HepG2 (cell line): ENCODE data around the gene ELP1. TPM values are rescaled to one million over a fixed set of nuclear protein-coding genes. Genes with fewer than 3 reads are reported as not detected.

Experiments
- ATAC-seq: fragments of 200-7000 bp; cut with Tn5 transposase; 3 replicates; pipeline ENCODE4 v1.9.1; 2020; ENCODE audit warnings: mild to moderate bottlenecking, moderate library complexity
- BruUV-seq: library from RNA; stranded (reverse); fragments of 400-500 nt; replicated peaks from 2 replicates; lab custom pipeline; 2021; lab: Mats Ljungman, UMichigan
- CTCF ChIA-PET: fragments of 300-600 bp; formaldehyde crosslinking; extraction: SDS; loops from one replicate; lab custom pipeline; 2021; ENCODE audit warnings: low total read pairs, inconsistent platforms, low intra/inter-chr PET ratio; lab: Yijun Ruan, JAX
- POLR2A ChIA-PET: fragments of 350-600 bp; sonication (Branson Sonifier 250); formaldehyde crosslinking; loops from one replicate; lab custom pipeline; 2020; ENCODE audit warnings: antibody characterized with exemption, inconsistent platforms; lab: Yijun Ruan, JAX
- DNase-seq: peaks from one replicate; pipeline ENCODE4 v3.0.0-alpha.2; 2015; ENCODE audit warnings: low spot score
- FAIRE-seq: peaks from 3 replicates; lab custom pipeline; 2011; peaks lifted over from hg19 to GRCh38; lab: Jason Lieb, UNC
- H2AFZ ChIP-seq: one replicate; pipeline ENCODE4 v1.6.1; 2011; ENCODE audit warnings: low read length, inconsistent platforms
- H3K27ac ChIP-seq: fragments of 300-600 bp; 3 replicates; pipeline ENCODE4 v1.8.0; 2011; ENCODE audit warnings: mixed run types, mild to moderate bottlenecking, mixed read lengths, low read length, inconsistent platforms; ENCODE audit not compliant: insufficient read depth; ENCODE audit errors: extremely low read length
- H3K27me3 ChIP-seq, 2 experiments: fragments of 200-600 bp in 1 of 2; 2 replicates in 1 of 2; 3 replicates in 1 of 2; pipeline versions ENCODE4 v1.6.0 to v1.8.0; 2011; ENCODE audit warnings: low read length in 2 of 2, mild to moderate bottlenecking in 2 of 2, moderate library complexity in 2 of 2, inconsistent platforms in 1 of 2; ENCODE audit not compliant: insufficient read depth in 2 of 2, control insufficient read depth in 1 of 2
- H3K36me3 ChIP-seq, 2 experiments: fragments of 200-600 bp in 1 of 2; replicated peaks in 1 of 2; 2 replicates in 1 of 2; 3 replicates in 1 of 2; pipeline versions ENCODE4 v1.5.1 to v1.8.0; 2011; ENCODE audit warnings: low read length in 2 of 2, inconsistent platforms in 1 of 2; ENCODE audit not compliant: insufficient read depth in 2 of 2, control insufficient read depth in 1 of 2
- H3K4me1 ChIP-seq: 2 replicates; pipeline ENCODE4 v1.5.1; 2012; ENCODE audit warnings: low read length, inconsistent platforms; ENCODE audit not compliant: insufficient read depth
- H3K4me2 ChIP-seq: 2 replicates; pipeline ENCODE4 v1.6.0; 2011; ENCODE audit warnings: low read depth, low read length, inconsistent platforms
- H3K4me3 ChIP-seq, 3 experiments: fragments of 200-600 bp in 1 of 3; sonication (generic), shearing (Covaris generic) in 1 of 3; replicated peaks in 1 of 3; 2 replicates each; pipeline ENCODE4 v1.5.1; 2011 to 2016; ENCODE audit warnings: low read length in 3 of 3, inconsistent platforms in 2 of 3, low read depth in 2 of 3, mild to moderate bottlenecking in 2 of 3, control low read depth in 1 of 3, mixed read lengths in 1 of 3; ENCODE audit not compliant: insufficient read depth in 1 of 3
- H3K79me2 ChIP-seq: one replicate; pipeline ENCODE4 v1.6.1; 2011; ENCODE audit warnings: low read length, inconsistent platforms; ENCODE audit not compliant: insufficient read depth
- H3K9ac ChIP-seq: 2 replicates; pipeline ENCODE4 v1.6.0; 2011; ENCODE audit warnings: mild to moderate bottlenecking, low read depth, low read length, inconsistent platforms; ENCODE audit not compliant: insufficient read depth
- H3K9me3 ChIP-seq: 2 replicates; pipeline ENCODE4 v1.5.1; 2012; ENCODE audit warnings: mild to moderate bottlenecking, low read length
- H4K20me1 ChIP-seq: 2 replicates; pipeline ENCODE4 v1.6.0; 2011; ENCODE audit warnings: inconsistent platforms, mild to moderate bottlenecking, low read length, moderate library complexity; ENCODE audit not compliant: insufficient read depth
- BHLHE40 ChIP-seq: IDR thresholded peaks from 2 replicates; pipeline ENCODE4 v1.6.1; 2011; ENCODE audit warnings: low read length, improper control_type of control experiment
- HOXD1 ChIP-seq: sonication (generic); formaldehyde crosslinking; IDR thresholded peaks from 2 replicates; pipeline ENCODE4 v1.5.0; 2020; ENCODE audit warnings: missing genetic modification reagents
- RORA ChIP-seq: sonication (generic); formaldehyde crosslinking; IDR thresholded peaks from 2 replicates; pipeline ENCODE4 v1.5.0; 2020; ENCODE audit warnings: mild to moderate bottlenecking, missing genetic modification reagents, moderate library complexity
- RXRA ChIP-seq: sonication (generic); formaldehyde crosslinking; IDR thresholded peaks from 2 replicates; pipeline ENCODE4 v1.5.1; 2020; ENCODE audit warnings: missing genetic modification reagents
- STAG1 ChIP-seq: sonication (generic); formaldehyde crosslinking; IDR thresholded peaks from 2 replicates; pipeline ENCODE4 v1.4.0; 2020; ENCODE audit warnings: missing genetic modification reagents
- THYN1 ChIP-seq: sonication (generic); formaldehyde crosslinking; IDR thresholded peaks from 2 replicates; pipeline ENCODE4 v1.8.1; 2023; ENCODE audit warnings: low read depth, mild to moderate bottlenecking, moderate library complexity, missing genetic modification reagents, borderline replicate concordance
- ZKSCAN5 ChIP-seq: sonication (generic); formaldehyde crosslinking; IDR thresholded peaks from 2 replicates; pipeline ENCODE4 v1.5.1; 2020; ENCODE audit warnings: mild to moderate bottlenecking, missing genetic modification reagents
- ZNF207 ChIP-seq: fragments of 450-650 bp; IDR thresholded peaks from 2 replicates; pipeline ENCODE4 v1.6.1; 2016; ENCODE audit warnings: antibody characterized with exemption, borderline replicate concordance
- ZNF224 ChIP-seq: sonication (generic); formaldehyde crosslinking; IDR thresholded peaks from 2 replicates; pipeline ENCODE4 v1.5.0; 2020; ENCODE audit warnings: mild to moderate bottlenecking, missing genetic modification reagents
- ZNF24 ChIP-seq: fragments of 450-650 bp; IDR thresholded peaks from 2 replicates; pipeline ENCODE4 v1.6.1; 2017; ENCODE audit warnings: antibody characterized with exemption, mild to moderate bottlenecking
- ZNF263 ChIP-seq: sonication (generic); formaldehyde crosslinking; IDR thresholded peaks from 2 replicates; pipeline ENCODE4 v1.4.0; 2020; ENCODE audit warnings: missing genetic modification reagents
- ZNF615 ChIP-seq: sonication (generic); formaldehyde crosslinking; IDR thresholded peaks from 2 replicates; pipeline ENCODE4 v1.5.0; 2020; ENCODE audit warnings: mild to moderate bottlenecking, missing genetic modification reagents, borderline replicate concordance
- ZNF772 ChIP-seq: sonication (generic); formaldehyde crosslinking; IDR thresholded peaks from 2 replicates; pipeline ENCODE4 v1.5.0; 2020; ENCODE audit warnings: mild to moderate bottlenecking, missing genetic modification reagents
- WGBS: methylation state at CpG from one replicate; pipeline ENCODE4 v1.1.6; 2017; ENCODE audit warnings: low lambda C conversion rate; 5-methylcytosine and 5-hydroxymethylcytosine counted together
- in situ Hi-C: cut with HindIII; loops from 2 replicates; pipeline ENCODE4 v1.10.0; 2017; ENCODE audit warnings: low pct_unique_long_range_greater_than_20kb; ENCODE audit not compliant: extremely low pct_ligation_motif_present
- intact Hi-C: fragments of 100-400 bp; cut with micrococcal nuclease; formaldehyde crosslinking; loops from one replicate; pipeline ENCODE4 v1.10.0; 2022; ENCODE audit not compliant: unreplicated experiment
- polyA plus RNA-seq, 8 experiments: library from polyadenylated mRNA; depleted of rRNA in 3 of 8; stranded (reverse) in 7 of 8; unstranded in 1 of 8; fragments of >200 nt; fragmentation: Illumina TruSeq in 4 of 8; extraction: Trizol in 4 of 8; gene quantifications; 2 replicates each; pipeline versions ENCODE4 v1.2.1 to v1.2.3, GENCODE V29; 2011 to 2016; ENCODE audit warnings: low read depth in 4 of 8, missing spikeins in 1 of 8, mixed read lengths in 1 of 8; ENCODE audit not compliant: insufficient read depth in 1 of 8
- total RNA-seq, 5 experiments: library from RNA; depleted of rRNA; stranded (reverse); fragments of >200 nt; fragmentation: Illumina TruSeq; extraction: Trizol; gene quantifications; 2 replicates each; pipeline ENCODE4 v1.2.3, GENCODE V29; 2016; ENCODE audit warnings: low read depth in 1 of 5
- TF ChIP-seq, protein P1 (sequence below): sonication (generic); formaldehyde crosslinking; IDR thresholded peaks from 2 replicates; pipeline ENCODE4 v1.5.0; 2020; ENCODE audit warnings: missing genetic modification reagents
- TF ChIP-seq, protein P2 (sequence below): sonication (generic); formaldehyde crosslinking; IDR thresholded peaks from 2 replicates; pipeline ENCODE4 v1.5.0; 2020; ENCODE audit warnings: mild to moderate bottlenecking, missing genetic modification reagents, borderline replicate concordance
- TF ChIP-seq, protein P3 (sequence below): IDR thresholded peaks from 2 replicates; pipeline ENCODE4 v1.6.1; 2016; ENCODE audit warnings: low read depth, control low read depth

The ELP1 gene
- total and polyA plus RNA-seq, 2 of the 13 experiments (the other 11 are each of a cell fraction or from before 2014, with no cell fraction given): 157 to 275 TPM

DNA sequence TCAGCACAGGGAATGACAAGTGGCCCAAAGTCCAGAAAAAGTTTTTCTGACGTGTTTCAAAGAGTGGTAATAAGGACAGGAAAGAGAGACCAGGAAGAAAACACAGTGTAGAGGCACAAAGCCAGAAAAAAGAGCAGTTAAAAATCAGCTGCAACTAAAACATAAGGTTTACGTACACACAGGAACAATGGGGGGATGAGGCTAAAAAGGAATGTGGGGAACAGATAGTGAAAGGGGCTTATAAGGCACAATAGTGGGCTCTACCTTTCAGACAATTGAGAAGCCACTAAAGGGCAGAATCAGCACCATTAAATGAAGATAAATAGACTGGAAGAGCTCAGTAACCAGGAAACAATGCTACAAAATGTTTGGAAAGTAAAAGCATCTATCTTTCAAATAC lies 5.5 kb downstream of the ELP1 start:
- Histone ChIP-seq H3K79me2 (peaks cover 59% of the 10 kb centered on the region), H3K27me3 (no peaks in the 10 kb centered on the region; a peak in 1 of 5 replicates), H3K9ac (no peak overlapping the region), H2AFZ (no peak overlapping the region), H3K4me3 (no peak overlapping the region)
- CTCF ChIA-PET: no interaction called here
- BruUV-seq: no TSS peak
- ATAC-seq (no peak), FAIRE-seq (no peak)
- no peak for TF ChIP-seq STAG1 (CRISPR knock-in tag)
- no peak for TF ChIP-seq ZNF263
- TF ChIP-seq BHLHE40: no peak
- TF ChIP-seq ZNF207: no peak
- TF ChIP-seq THYN1: no peak
- TF ChIP-seq HOXD1 (CRISPR knock-in tag): no peak
- TF ChIP-seq ZNF24: no peak
- TF ChIP-seq ZKSCAN5 (CRISPR knock-in tag): no peak
- no peak for TF ChIP-seq ZNF224 (CRISPR knock-in tag)
- TF ChIP-seq, protein P1, sequence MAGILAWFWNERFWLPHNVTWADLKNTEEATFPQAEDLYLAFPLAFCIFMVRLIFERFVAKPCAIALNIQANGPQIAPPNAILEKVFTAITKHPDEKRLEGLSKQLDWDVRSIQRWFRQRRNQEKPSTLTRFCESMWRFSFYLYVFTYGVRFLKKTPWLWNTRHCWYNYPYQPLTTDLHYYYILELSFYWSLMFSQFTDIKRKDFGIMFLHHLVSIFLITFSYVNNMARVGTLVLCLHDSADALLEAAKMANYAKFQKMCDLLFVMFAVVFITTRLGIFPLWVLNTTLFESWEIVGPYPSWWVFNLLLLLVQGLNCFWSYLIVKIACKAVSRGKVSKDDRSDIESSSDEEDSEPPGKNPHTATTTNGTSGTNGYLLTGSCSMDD (CRISPR knock-in tag): no peak
- no peak for TF ChIP-seq RORA (CRISPR knock-in tag)
- TF ChIP-seq ZNF615 (CRISPR knock-in tag): no peak
- no peak for TF ChIP-seq ZNF772
- TF ChIP-seq, protein P2, sequence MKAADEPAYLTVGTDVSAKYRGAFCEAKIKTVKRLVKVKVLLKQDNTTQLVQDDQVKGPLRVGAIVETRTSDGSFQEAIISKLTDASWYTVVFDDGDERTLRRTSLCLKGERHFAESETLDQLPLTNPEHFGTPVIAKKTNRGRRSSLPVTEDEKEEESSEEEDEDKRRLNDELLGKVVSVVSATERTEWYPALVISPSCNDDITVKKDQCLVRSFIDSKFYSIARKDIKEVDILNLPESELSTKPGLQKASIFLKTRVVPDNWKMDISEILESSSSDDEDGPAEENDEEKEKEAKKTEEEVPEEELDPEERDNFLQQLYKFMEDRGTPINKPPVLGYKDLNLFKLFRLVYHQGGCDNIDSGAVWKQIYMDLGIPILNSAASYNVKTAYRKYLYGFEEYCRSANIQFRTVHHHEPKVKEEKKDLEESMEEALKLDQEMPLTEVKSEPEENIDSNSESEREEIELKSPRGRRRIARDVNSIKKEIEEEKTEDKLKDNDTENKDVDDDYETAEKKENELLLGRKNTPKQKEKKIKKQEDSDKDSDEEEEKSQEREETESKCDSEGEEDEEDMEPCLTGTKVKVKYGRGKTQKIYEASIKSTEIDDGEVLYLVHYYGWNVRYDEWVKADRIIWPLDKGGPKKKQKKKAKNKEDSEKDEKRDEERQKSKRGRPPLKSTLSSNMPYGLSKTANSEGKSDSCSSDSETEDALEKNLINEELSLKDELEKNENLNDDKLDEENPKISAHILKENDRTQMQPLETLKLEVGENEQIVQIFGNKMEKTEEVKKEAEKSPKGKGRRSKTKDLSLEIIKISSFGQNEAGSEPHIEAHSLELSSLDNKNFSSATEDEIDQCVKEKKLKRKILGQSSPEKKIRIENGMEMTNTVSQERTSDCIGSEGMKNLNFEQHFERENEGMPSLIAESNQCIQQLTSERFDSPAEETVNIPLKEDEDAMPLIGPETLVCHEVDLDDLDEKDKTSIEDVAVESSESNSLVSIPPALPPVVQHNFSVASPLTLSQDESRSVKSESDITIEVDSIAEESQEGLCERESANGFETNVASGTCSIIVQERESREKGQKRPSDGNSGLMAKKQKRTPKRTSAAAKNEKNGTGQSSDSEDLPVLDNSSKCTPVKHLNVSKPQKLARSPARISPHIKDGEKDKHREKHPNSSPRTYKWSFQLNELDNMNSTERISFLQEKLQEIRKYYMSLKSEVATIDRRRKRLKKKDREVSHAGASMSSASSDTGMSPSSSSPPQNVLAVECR: no peak
- no peak for TF ChIP-seq RXRA (CRISPR knock-in tag)
- TF ChIP-seq, protein P3, sequence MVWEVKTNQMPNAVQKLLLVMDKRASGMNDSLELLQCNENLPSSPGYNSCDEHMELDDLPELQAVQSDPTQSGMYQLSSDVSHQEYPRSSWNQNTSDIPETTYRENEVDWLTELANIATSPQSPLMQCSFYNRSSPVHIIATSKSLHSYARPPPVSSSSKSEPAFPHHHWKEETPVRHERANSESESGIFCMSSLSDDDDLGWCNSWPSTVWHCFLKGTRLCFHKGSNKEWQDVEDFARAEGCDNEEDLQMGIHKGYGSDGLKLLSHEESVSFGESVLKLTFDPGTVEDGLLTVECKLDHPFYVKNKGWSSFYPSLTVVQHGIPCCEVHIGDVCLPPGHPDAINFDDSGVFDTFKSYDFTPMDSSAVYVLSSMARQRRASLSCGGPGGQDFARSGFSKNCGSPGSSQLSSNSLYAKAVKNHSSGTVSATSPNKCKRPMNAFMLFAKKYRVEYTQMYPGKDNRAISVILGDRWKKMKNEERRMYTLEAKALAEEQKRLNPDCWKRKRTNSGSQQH (CRISPR knock-in tag): no peak
- TF ChIP-seq, all 625 proteins: peak for 0
- 91% methylated on average over 2 of the region's 2 CpGs for WGBS
- intact Hi-C loops: no loop called here
- Histone ChIP-seq H3K9me3 (no peaks in the 10 kb centered on the region), H3K27ac (no peak overlapping the region), H3K4me2 (no peak overlapping the region), H3K36me3 (peaks cover 22 to 67% of the 10 kb centered on the region in 2 experiments), H3K4me1 (peaks cover 36% of the 10 kb centered on the region), H4K20me1 (no peaks in the 10 kb centered on the region)
- POLR2A ChIA-PET: no interaction called here
- no peak for DNase-seq
- in situ Hi-C loops: no loop called here
